Mesothelial cell of epicardium (in vitro differentiated cells): ENCODE results near the gene SLC35F6. TPM values are rescaled to one million over a fixed set of nuclear protein-coding genes. Genes with fewer than 3 reads are reported as not detected.

Source experiments
- DNase-seq, 2 experiments: peaks; one replicate each; pipeline ENCODE4 v3.0.0; 2021; ENCODE audit warnings: low spot score in 2 of 2; ENCODE audit not compliant: unreplicated experiment in 2 of 2
- H3K27ac Mint-ChIP-seq: 2 replicates; pipeline ENCODE4 v1.8.0; 2021; ENCODE audit warnings: mixed read lengths
- H3K27me3 Mint-ChIP-seq: 2 replicates; pipeline ENCODE4 v1.8.0; 2021; ENCODE audit warnings: low read depth, mixed read lengths
- H3K36me3 Mint-ChIP-seq: 2 replicates; pipeline ENCODE4 v1.8.0; 2021; ENCODE audit warnings: mixed read lengths
- H3K4me1 Mint-ChIP-seq: 2 replicates; pipeline ENCODE4 v1.8.0; 2021; ENCODE audit warnings: mixed read lengths
- H3K4me3 Mint-ChIP-seq: 2 replicates; pipeline ENCODE4 v1.8.0; 2021; ENCODE audit warnings: mild to moderate bottlenecking, moderate library complexity, mixed read lengths
- H3K9me3 Mint-ChIP-seq: 2 replicates; pipeline ENCODE4 v1.8.0; 2021; ENCODE audit warnings: mixed read lengths
- CTCF ChIP-seq: fragments of 200-600 bp; sonication (generic); IDR thresholded peaks from one replicate; pipeline ENCODE4 v1.5.0; 2021; ENCODE audit warnings: antibody characterized with exemption; ENCODE audit not compliant: unreplicated experiment
- total RNA-seq: library from RNA; stranded (reverse); gene quantifications from 3 replicates; pipeline ENCODE4 v1.2.1, GENCODE V29; 2021

Gene SLC35F6
- total RNA-seq, 1 donor from 2014 or later: 26.0 TPM

DNA sequence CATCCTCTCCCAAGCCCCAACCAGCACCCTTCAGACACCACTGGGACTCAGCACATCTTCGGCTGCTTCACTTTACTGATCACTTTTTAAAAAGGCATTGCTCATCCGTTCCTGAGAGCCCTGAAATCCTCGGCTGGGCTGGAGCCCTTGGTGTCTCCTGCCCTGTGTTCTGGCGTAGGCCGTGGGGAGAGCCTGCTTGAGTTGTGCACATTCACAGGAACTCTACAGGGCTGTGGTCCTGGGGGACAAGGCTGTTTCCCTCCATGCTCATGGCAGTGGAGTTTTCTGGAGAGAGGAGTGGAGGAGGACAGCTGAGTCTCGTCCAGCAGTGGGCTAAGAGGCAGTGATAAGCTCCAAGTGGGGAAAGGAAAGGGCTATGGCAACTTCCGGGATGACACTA is 37.7 kb downstream of the SLC35F6 start:
- no peak overlapping the region for H3K4me3 Mint-ChIP-seq
- no peaks in the 10 kb centered on the region for H3K9me3 Mint-ChIP-seq
- H3K36me3 Mint-ChIP-seq: peaks cover 13% of the 10 kb centered on the region
- no peak overlapping the region for H3K27ac Mint-ChIP-seq
- DNase-seq: no peak
- TF ChIP-seq CTCF: no peak
- no peaks in the 10 kb centered on the region for H3K27me3 Mint-ChIP-seq
- no peaks in the 10 kb centered on the region for H3K4me1 Mint-ChIP-seq

GRCh38 chr2:26805241-26805676 is 41.2 kb downstream of the SLC35F6 start:
- no peak for DNase-seq
- Mint-ChIP-seq H3K27ac (no peak overlapping the region), H3K9me3 (no peaks in the 10 kb centered on the region), H3K4me3 (no peak overlapping the region), H3K4me1 (peaks cover 9% of the 10 kb centered on the region), H3K36me3 (peaks cover 3% of the 10 kb centered on the region), H3K27me3 (no peaks in the 10 kb centered on the region)
- TF ChIP-seq CTCF: no peak

- H3K4me1 Mint-ChIP-seq: peaks cover 9% of the 10 kb centered on the region
- H3K27ac Mint-ChIP-seq: no peak overlapping the region
- no peak overlapping the region for H3K4me3 Mint-ChIP-seq
- no peaks in the 10 kb centered on the region for H3K27me3 Mint-ChIP-seq
- H3K9me3 Mint-ChIP-seq: no peaks in the 10 kb centered on the region
- no peak for DNase-seq
- no peak for TF ChIP-seq CTCF
- no peaks in the 10 kb centered on the region for H3K36me3 Mint-ChIP-seq
These were observed 43.8 kb downstream of the SLC35F6 start for GRCh38 chr2:26807788-26808460.

DNA sequence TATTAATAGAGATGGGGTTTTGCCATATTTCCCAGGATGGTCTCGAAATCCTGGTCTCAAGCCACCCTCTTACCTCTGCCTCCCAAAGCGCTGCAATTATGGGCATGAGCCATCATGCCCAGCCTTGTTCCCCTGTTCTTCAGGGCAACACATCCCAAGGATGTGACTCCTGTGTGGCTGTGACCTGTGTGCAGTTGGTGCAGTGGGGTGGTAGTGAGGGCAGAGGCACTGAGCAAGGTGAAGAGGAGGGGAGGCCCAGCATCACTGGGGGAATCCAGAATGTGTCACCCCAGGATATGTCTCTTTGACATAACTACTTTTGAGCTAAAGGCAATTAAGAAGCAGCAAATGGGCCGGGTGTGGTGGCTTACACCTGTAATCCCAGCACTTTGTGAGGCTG is 45.1 kb downstream of the SLC35F6 start:
- Mint-ChIP-seq H3K9me3 (no peaks in the 10 kb centered on the region), H3K4me3 (no peak overlapping the region), H3K36me3 (no peaks in the 10 kb centered on the region), H3K4me1 (peaks cover 9% of the 10 kb centered on the region), H3K27ac (no peak overlapping the region), H3K27me3 (no peaks in the 10 kb centered on the region)
- DNase-seq: no peak
- TF ChIP-seq CTCF: no peak

- TF ChIP-seq CTCF: no peak
- Mint-ChIP-seq H3K36me3 (no peaks in the 10 kb centered on the region), H3K4me3 (no peak overlapping the region), H3K4me1 (peaks cover 9% of the 10 kb centered on the region), H3K27me3 (no peaks in the 10 kb centered on the region), H3K27ac (no peak overlapping the region), H3K9me3 (no peaks in the 10 kb centered on the region)
- DNase-seq: no peak
These were observed 45.9 kb downstream of the SLC35F6 start for GRCh38 chr2:26809876-26810577.
